Measurements from ENCODE around the gene MYO3B. TPM values are rescaled to one million over a fixed set of nuclear protein-coding genes. Genes with fewer than 3 reads are reported as not detected.

MYO3B gene
- total RNA-seq, 4 donors from 2014 or later: 0.48 TPM; not detected in 3

DNA sequence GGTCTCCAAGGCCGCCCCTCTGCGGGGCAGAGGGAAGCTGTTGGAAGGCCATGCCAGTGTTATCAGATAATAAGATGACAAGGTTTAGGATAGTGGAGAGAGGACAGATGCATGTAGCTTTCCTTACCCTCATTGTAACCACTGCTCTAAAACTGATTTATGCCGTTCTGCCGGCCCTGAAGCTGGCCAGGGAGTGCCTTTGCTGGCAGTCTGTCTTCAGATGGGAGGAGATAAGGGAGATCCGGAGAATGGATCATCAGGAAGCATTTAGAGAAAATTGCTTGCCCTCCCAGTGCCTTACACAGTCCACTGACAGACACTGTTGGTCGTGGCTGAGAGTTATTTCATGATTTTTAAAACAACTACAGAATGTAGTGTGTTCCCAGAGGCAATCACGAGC lies 35.4 kb upstream of the MYO3B start:
- Histone ChIP-seq H3K27me3 (no peaks in the 10 kb centered on the region), H3K27ac (no peak overlapping the region), H3K4me1 (no peaks in the 10 kb centered on the region), H3K4me3 (no peak overlapping the region), H3K36me3 (no peaks in the 10 kb centered on the region), H3K9me3 (no peaks in the 10 kb centered on the region)
- intact Hi-C loops (cut with DNase I; ENCODE audit: low total_unique reads): no loop called here
- in situ Hi-C loops (cut with MboI; ENCODE audit: low pct_ligation_motif_present in 1 of 4, low pct_unique_long_range_greater_than_20kb in 1 of 4, low sequenced_read_pairs in 3 of 4): no loop called here
- TF ChIP-seq POLR2A (IDR thresholded peaks at IDR 0.05) (no peak), EP300 (IDR thresholded peaks at IDR 0.05; ENCODE audit: low read depth) (no peak), POLR2AphosphoS5 (IDR thresholded peaks at IDR 0.05) (no peak)
- TF ChIP-seq, protein P1, sequence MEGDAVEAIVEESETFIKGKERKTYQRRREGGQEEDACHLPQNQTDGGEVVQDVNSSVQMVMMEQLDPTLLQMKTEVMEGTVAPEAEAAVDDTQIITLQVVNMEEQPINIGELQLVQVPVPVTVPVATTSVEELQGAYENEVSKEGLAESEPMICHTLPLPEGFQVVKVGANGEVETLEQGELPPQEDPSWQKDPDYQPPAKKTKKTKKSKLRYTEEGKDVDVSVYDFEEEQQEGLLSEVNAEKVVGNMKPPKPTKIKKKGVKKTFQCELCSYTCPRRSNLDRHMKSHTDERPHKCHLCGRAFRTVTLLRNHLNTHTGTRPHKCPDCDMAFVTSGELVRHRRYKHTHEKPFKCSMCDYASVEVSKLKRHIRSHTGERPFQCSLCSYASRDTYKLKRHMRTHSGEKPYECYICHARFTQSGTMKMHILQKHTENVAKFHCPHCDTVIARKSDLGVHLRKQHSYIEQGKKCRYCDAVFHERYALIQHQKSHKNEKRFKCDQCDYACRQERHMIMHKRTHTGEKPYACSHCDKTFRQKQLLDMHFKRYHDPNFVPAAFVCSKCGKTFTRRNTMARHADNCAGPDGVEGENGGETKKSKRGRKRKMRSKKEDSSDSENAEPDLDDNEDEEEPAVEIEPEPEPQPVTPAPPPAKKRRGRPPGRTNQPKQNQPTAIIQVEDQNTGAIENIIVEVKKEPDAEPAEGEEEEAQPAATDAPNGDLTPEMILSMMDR (IDR thresholded peaks at IDR 0.05): no peak
- no peak for DNase-seq
- WGBS, 2 donors (ENCODE audit: low coverage in 1 of 2): 40 to 47% methylated on average over 2 to 7 of the region's 7 CpGs

DNA sequence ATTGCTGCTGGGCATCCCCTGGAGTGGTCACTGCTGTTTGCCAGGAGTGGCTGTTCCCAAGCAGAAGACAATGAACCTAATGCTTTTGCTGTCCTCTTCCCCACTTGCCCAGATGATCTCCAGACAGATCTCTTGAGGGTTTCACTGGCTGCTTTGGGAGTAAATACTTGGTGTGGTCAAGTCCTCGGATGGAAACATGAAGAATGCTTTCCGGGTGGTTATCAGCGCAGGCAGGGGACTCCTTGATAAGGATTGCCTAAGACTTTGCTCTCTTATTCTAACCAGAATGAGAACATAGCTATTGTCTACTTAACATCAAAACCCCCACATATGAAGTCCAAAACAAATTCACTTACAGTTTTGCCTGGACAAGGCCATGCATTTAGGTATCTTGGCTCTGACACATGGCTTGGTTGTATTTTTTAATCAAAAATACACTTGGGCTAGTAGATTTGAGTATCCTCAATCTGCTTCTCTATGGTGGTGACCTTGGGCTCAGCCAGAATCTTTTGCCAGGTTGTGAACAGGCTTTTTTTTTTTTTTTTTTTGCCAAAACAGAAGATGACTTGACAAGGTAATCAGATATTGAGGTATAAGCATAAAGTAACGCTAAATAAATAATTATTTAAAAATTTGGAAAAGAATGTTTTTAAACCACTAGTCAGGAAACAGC lies 34.8 kb upstream of the MYO3B start:
- H3K4me3 ChIP-seq: no peak overlapping the region
- no peaks in the 10 kb centered on the region for H3K9me3 ChIP-seq
- in situ Hi-C loops (cut with MboI; ENCODE audit: low pct_ligation_motif_present in 1 of 4, low pct_unique_long_range_greater_than_20kb in 1 of 4, low sequenced_read_pairs in 3 of 4): no loop called here
- no peak overlapping the region for H3K27ac ChIP-seq
- no peaks in the 10 kb centered on the region for H3K36me3 ChIP-seq
- no peaks in the 10 kb centered on the region for H3K27me3 ChIP-seq
- 93 to 95% methylated on average over 4 of the region's 4 CpGs for WGBS, 2 donors (ENCODE audit: low coverage in 1 of 2)
- H3K4me1 ChIP-seq: no peaks in the 10 kb centered on the region
- no peak for DNase-seq
- intact Hi-C loops (cut with DNase I; ENCODE audit: low total_unique reads): no loop called here
- no peak for TF ChIP-seq POLR2A (IDR thresholded peaks at IDR 0.05)
- TF ChIP-seq, protein P1 (IDR thresholded peaks at IDR 0.05): no peak
- no peak for TF ChIP-seq POLR2AphosphoS5 (IDR thresholded peaks at IDR 0.05)
- no peak for TF ChIP-seq EP300 (IDR thresholded peaks at IDR 0.05; ENCODE audit: low read depth)

DNA sequence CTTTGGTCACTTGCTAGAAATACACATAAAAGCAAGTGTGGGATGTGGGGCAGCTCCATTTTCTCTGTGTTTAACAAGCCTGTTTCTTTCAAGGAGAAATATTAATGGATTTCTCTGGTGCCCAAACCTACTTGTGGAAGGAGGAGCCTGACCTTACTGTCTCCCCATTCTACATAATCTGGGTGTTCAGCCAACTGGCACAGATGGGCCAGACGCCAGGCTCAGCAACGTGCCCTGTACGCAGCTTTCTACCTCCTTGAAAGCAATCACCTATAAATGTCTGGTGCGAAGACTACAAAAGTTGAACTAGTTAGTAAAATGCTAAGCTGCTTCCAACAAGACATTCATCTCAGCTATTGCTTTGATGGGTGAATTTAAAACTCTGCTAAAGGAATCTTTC lies 33.2 kb upstream of the MYO3B start:
- Histone ChIP-seq H3K27me3 (no peaks in the 10 kb centered on the region), H3K9me3 (no peaks in the 10 kb centered on the region), H3K36me3 (no peaks in the 10 kb centered on the region), H3K27ac (no peak overlapping the region), H3K4me1 (no peaks in the 10 kb centered on the region), H3K4me3 (no peak overlapping the region)
- WGBS, 2 donors (ENCODE audit: low coverage in 1 of 2): 51 to 87% methylated on average over 3 to 4 of the region's 4 CpGs
- intact Hi-C loops (cut with DNase I; ENCODE audit: low total_unique reads) (no loop called here), in situ Hi-C loops (cut with MboI; ENCODE audit: low pct_ligation_motif_present in 1 of 4, low pct_unique_long_range_greater_than_20kb in 1 of 4, low sequenced_read_pairs in 3 of 4) (no loop called here)
- TF ChIP-seq POLR2A (IDR thresholded peaks at IDR 0.05): no peak
- TF ChIP-seq, protein P1 (IDR thresholded peaks at IDR 0.05): no peak
- no peak for TF ChIP-seq POLR2AphosphoS5 (IDR thresholded peaks at IDR 0.05)
- TF ChIP-seq EP300 (IDR thresholded peaks at IDR 0.05; ENCODE audit: low read depth): no peak
- no peak for DNase-seq

DNA sequence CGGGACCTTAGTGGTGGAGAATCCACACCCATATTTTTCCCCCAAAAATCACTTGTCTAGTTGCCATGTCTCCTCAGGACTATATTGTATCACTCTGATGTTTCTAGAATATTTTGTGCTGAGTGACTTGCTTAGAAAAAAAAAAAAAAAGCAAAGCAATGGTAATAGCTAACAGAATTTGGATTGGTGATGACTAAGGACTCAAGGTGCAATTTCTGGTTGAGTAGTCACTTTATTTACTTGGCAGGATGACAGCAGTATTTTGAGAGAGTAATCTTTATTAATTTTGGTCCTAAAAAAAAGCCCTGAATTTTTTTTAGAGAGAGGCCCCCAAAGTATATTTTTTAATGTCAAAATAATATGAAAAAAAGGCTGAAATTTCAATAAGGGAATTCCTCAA lies 32.8 kb upstream of the MYO3B start:
- H3K4me3 ChIP-seq: no peak overlapping the region
- no peak for DNase-seq
- no peaks in the 10 kb centered on the region for H3K4me1 ChIP-seq
- no peaks in the 10 kb centered on the region for H3K36me3 ChIP-seq
- in situ Hi-C loops (cut with MboI; ENCODE audit: low pct_ligation_motif_present in 1 of 4, low pct_unique_long_range_greater_than_20kb in 1 of 4, low sequenced_read_pairs in 3 of 4) (no loop called here), intact Hi-C loops (cut with DNase I; ENCODE audit: low total_unique reads) (no loop called here)
- TF ChIP-seq, protein P1 (IDR thresholded peaks at IDR 0.05): no peak
- WGBS, 2 donors (ENCODE audit: low coverage in 1 of 2): 67 to 100% methylated on average over 1 of the region's 1 CpG
- H3K27me3 ChIP-seq: no peaks in the 10 kb centered on the region
- no peak overlapping the region for H3K27ac ChIP-seq
- H3K9me3 ChIP-seq: no peaks in the 10 kb centered on the region
